GM12872 (cell line): Measurements from ENCODE around the gene DHCR7.

ENCODE experiments used
- TF ChIP-seq, protein P1 (sequence below): IDR thresholded peaks from 3 replicates; pipeline ENCODE4 v1.5.1; 2011; ENCODE audit warnings: low read depth, mild to moderate bottlenecking, low read length, moderate library complexity; ENCODE audit not compliant: insufficient read depth

DHCR7 gene

GRCh38 chr11:71453037-71453917, 5.1 kb upstream of the DHCR7 start, which contains the start of gene NADSYN1:
NADSYN1 (plus strand) TSS chr11:71453203; CDS start chr11:71453297, 94 bp downstream.
- TF ChIP-seq, protein P1, sequence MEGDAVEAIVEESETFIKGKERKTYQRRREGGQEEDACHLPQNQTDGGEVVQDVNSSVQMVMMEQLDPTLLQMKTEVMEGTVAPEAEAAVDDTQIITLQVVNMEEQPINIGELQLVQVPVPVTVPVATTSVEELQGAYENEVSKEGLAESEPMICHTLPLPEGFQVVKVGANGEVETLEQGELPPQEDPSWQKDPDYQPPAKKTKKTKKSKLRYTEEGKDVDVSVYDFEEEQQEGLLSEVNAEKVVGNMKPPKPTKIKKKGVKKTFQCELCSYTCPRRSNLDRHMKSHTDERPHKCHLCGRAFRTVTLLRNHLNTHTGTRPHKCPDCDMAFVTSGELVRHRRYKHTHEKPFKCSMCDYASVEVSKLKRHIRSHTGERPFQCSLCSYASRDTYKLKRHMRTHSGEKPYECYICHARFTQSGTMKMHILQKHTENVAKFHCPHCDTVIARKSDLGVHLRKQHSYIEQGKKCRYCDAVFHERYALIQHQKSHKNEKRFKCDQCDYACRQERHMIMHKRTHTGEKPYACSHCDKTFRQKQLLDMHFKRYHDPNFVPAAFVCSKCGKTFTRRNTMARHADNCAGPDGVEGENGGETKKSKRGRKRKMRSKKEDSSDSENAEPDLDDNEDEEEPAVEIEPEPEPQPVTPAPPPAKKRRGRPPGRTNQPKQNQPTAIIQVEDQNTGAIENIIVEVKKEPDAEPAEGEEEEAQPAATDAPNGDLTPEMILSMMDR = no peak

- TF ChIP-seq, protein P1 = no peak
These were observed 4.2 kb upstream of the DHCR7 start for GRCh38 chr11:71452199-71453036.

DNA sequence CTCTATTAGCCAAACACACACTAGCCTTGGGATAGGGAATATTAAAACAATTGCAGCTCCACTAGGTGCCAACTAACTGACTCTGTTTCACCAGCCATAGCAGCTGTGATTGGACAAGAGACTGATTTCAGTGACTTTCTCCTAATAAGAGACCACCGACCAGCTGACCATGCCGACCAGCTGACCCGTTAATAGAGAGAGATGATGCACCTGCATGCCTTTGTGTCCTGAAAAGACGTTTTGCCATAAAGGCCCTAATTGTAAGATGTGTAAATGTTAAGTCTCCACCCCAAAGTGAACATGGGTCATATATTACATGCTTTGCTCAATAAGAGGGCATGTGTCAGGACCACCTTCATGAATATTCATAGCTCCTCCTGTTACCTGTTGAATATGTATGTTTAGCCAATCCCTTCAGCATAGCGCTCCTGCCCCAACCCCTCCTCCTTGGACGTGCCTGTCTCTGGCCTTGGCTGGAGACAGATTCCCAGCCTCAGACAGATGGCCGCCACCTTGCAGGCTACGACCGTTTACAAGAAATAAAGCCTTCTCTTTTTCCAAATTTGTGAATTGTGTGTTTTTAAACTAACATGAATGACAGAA, 3.5 kb upstream of the DHCR7 start:
- TF ChIP-seq, protein P1 = no peak

GRCh38 chr11:71450939-71451338, 2.7 kb upstream of the DHCR7 start:
- TF ChIP-seq, protein P1 = no peak

- TF ChIP-seq, protein P1 = no peak
These were observed 2.3 kb upstream of the DHCR7 start for GRCh38 chr11:71450507-71450906.

DNA sequence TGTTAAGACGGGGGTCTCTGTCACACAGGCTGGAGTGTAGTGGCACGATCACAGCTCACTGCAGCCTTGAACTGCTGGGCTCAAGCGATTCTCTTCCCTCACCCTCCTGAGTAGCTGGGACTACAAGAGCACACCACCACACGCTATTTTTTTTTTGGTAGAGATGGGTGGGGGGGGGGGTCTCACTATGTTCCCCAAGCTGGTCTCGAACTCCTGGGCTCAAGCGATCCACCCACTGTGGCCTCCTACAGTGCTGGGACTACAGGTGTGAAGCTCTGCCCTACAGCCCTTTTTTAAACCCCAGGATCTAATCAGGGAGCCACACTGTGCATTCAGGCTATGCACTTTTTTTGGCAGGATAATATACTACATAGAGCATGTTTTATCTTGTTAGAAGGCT, 1.4 kb upstream of the DHCR7 start:
- TF ChIP-seq, protein P1 = no peak

DNA sequence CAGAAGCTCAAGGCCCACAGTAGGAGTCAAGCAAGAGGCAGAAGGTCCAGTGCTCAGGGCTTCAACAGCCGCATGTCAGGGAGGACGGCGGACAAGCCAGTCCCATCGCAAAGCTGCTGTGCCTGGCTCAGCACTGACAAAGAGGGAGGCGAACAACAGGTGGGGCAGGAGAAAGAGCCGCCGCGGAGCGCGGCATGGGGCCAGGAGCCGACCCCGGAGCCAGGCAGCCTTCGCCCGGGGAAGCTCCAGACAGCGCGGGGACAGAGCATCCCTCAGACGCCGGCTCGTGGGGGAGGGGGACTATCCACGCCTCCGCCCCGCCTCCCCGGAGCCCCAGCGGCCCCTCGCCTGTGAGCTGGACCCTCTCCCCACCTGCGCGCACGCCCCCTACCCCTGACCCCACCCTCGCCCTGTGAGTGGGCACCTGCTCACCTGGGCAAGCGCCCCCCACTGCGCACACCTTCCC, 369 bp downstream of the DHCR7 start:
- TF ChIP-seq, protein P1 = no peak
